K562 (cell line): ENCODE data around the gene SPHK1. TPM values are rescaled to one million over a fixed set of nuclear protein-coding genes. Genes with fewer than 3 reads are reported as not detected.

Source experiments
- C11orf30 ChIP-seq: fragments of 450-650 bp; IDR thresholded peaks from 2 replicates; pipeline ENCODE4 v1.6.1; 2016; ENCODE audit warnings: low read depth, mild to moderate bottlenecking
- CTBP1 ChIP-seq: fragments of 450-650 bp; IDR thresholded peaks from 2 replicates; pipeline ENCODE4 v1.6.1; 2016; ENCODE audit warnings: borderline replicate concordance
- E2F3 ChIP-seq: fragments of 250-450 bp; sonication (Bioruptor Pico); IDR thresholded peaks from 2 replicates; pipeline ENCODE4 v1.4.0; 2020; ENCODE audit warnings: mild to moderate bottlenecking
- E2F4 ChIP-seq: sonication (generic); formaldehyde crosslinking; IDR thresholded peaks from 2 replicates; pipeline ENCODE4 v1.8.0; 2022; ENCODE audit warnings: mild to moderate bottlenecking, low read depth, missing genetic modification reagents
- ETS2 ChIP-seq: IDR thresholded peaks from 2 replicates; pipeline ENCODE4 v1.6.1; 2016; ENCODE audit warnings: borderline replicate concordance, missing genetic modification characterization, mild to moderate bottlenecking, moderate library complexity, missing compliant biosample characterization; ENCODE audit not compliant: poor library complexity, severe bottlenecking
- HLTF ChIP-seq: fragments of 450-650 bp; IDR thresholded peaks from 2 replicates; pipeline ENCODE4 v1.6.1; 2016
- MYNN ChIP-seq, 2 experiments: sonication (generic); formaldehyde crosslinking in 1 of 2; IDR thresholded peaks; 2 replicates each; pipeline versions ENCODE4 v1.5.0 to v1.6.1; 2016 to 2020; ENCODE audit warnings: antibody characterized with exemption in 1 of 2, missing genetic modification reagents in 1 of 2
- TBP ChIP-seq: optimal IDR thresholded peaks from 2 replicates; pipeline ENCODE3; 2011; ENCODE audit warnings: low read depth, low read length, improper control_type of control experiment
- YBX1 ChIP-seq: fragments of 450-650 bp; IDR thresholded peaks from 2 replicates; pipeline ENCODE4 v1.7.1; 2016; ENCODE audit warnings: mild to moderate bottlenecking
- ZNF174 ChIP-seq: fragments of 250-450 bp; sonication (Bioruptor Pico); IDR thresholded peaks from 2 replicates; pipeline ENCODE4 v1.4.0; 2020; ENCODE audit warnings: mild to moderate bottlenecking
- ZNF407 ChIP-seq: fragments of 450-650 bp; IDR thresholded peaks from 2 replicates; pipeline ENCODE4 v1.6.1; 2016; ENCODE audit warnings: low read depth
- ZNF655 ChIP-seq: fragments of 250-450 bp; sonication (Bioruptor Pico); IDR thresholded peaks from 2 replicates; pipeline ENCODE4 v1.5.0; 2021
- ZNF668 ChIP-seq: fragments of 250-450 bp; sonication (Bioruptor Pico); IDR thresholded peaks from 2 replicates; pipeline ENCODE4 v1.8.0; 2022; ENCODE audit warnings: mild to moderate bottlenecking, inconsistent platforms
- ZNF740 ChIP-seq, 3 experiments: fragments of 200-800 bp in 1 of 3; sonication (Bioruptor generic) in 1 of 3; sonication (generic) in 1 of 3; formaldehyde crosslinking in 1 of 3; IDR thresholded peaks; 2 replicates each; pipeline versions ENCODE4 v1.6.1 to v1.8.0; 2016 to 2022; ENCODE audit warnings: mild to moderate bottlenecking in 2 of 3, missing compliant biosample characterization in 2 of 3, missing genetic modification characterization in 2 of 3, missing genetic modification reagents in 1 of 3
- polyA plus RNA-seq, 8 experiments: library from polyadenylated mRNA; depleted of rRNA in 4 of 8; stranded (reverse) in 5 of 8; unstranded in 3 of 8; fragments of >200 nt; fragmentation: Nextera tagmentation in 2 of 8; fragmentation: Illumina TruSeq in 1 of 8; extraction: Ambion mirVana in 2 of 8; extraction: Trizol in 1 of 8; gene quantifications; 2 replicates each; pipeline versions ENCODE4 v1.2.1 to v1.2.3, GENCODE V29; 2011 to 2014; ENCODE audit warnings: inconsistent platforms in 1 of 8, missing spikeins in 1 of 8
- total RNA-seq, 7 experiments: library from RNA; depleted of rRNA in 6 of 7; stranded (reverse); fragments of >200 nt in 6 of 7; fragmentation: Illumina TruSeq in 2 of 7; extraction: Trizol in 2 of 7; gene quantifications; 2 replicates each; pipeline versions ENCODE4 v1.2.1 to v1.2.3, GENCODE V29; 2011 to 2021; ENCODE audit warnings: low replicate concordance in 1 of 7

Gene SPHK1
- total and polyA plus RNA-seq, 9 of the 15 experiments (the other 6 are each of a cell fraction or from before 2014, with no cell fraction given), result 0.21 to 60.3 (median 14.5) TPM

- TF ChIP-seq ETS2 (no peak), CTBP1 (no peak), YBX1 (no peak), MYNN (IDR thresholded peaks at IDR 0.05) (no peak), MYNN (CRISPR knock-in tag; IDR thresholded peaks at IDR 0.05) (no peak), C11orf30 (no peak), ZNF655 (CRISPR knock-in tag) (no peak), ZNF740 (CRISPR knock-in tag; IDR thresholded peaks at IDR 0.05) (peak; percentile 66; the same call in 1 of the 2 replicates), ZNF740 (tag; IDR thresholded peaks at IDR 0.05) (no peak), E2F3 (CRISPR knock-in tag) (no peak), E2F4 (CRISPR knock-in tag) (no peak), ZNF407 (no peak), HLTF (no peak), ZNF174 (CRISPR knock-in tag) (no peak), ZNF668 (no peak), TBP (no peak)
These were observed 4.8 kb downstream of the SPHK1 start (continued) for GRCh38 chr17:76388966-76389888.
